NT2/D1 (cell line): ENCODE results near the gene KRT78.

Experiments
- SUZ12 ChIP-seq: IDR thresholded peaks from 2 replicates; pipeline ENCODE4 v1.6.1; 2011; ENCODE audit not compliant: insufficient read length, insufficient read depth; ENCODE audit errors: extremely low read depth
- YY1 ChIP-seq: IDR thresholded peaks from 2 replicates; pipeline ENCODE4 v1.6.1; 2011; ENCODE audit not compliant: insufficient read length, insufficient read depth

DNA sequence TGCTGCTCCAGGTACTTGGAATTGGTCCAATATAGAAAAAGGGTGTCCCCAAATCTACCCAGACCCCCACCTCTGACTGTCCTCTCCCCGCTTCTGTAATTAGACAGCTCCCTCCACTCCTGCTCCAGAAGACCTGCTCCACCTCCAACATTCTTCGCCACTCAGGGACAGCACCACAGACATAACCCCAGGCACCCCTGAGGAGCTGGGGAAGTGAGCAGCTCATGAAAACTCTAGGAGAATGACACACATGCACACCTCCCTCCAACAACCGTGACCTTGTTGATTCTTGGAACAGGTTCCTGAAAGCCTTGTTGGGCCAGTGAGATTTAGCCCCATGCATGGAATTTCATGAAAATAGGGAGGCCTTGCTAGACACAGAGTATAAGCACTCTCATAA is 43.1 kb downstream of the KRT78 start:
- TF ChIP-seq YY1 (no peak), SUZ12 (no peak)
